AG20443 (cell line): ENCODE measurements around the gene TMEM269.

Source experiments
- DNase-seq: peaks from one replicate; pipeline ENCODE4 v3.0.0; 2012; ENCODE audit warnings: low spot score, mixed read lengths

TMEM269 gene

GRCh38 chr1:42822800-42823392 is 38.1 kb downstream of the TMEM269 start:
- DNase-seq, result peak; percentile 28

- no peak for DNase-seq
These were observed 39.8 kb downstream of the TMEM269 start for GRCh38 chr1:42824481-42825035.

GRCh38 chr1:42825036-42825851 is 40.5 kb downstream of the TMEM269 start:
- DNase-seq, result no peak

- no peak for DNase-seq
These were observed 45.8 kb downstream of the TMEM269 start for GRCh38 chr1:42830631-42831030.

GRCh38 chr1:42831273-42831672 is 46.5 kb downstream of the TMEM269 start:
- DNase-seq, result no peak

- DNase-seq, result no peak
These were observed 48.0 kb downstream of the TMEM269 start for GRCh38 chr1:42832641-42833240.

GRCh38 chr1:42833981-42834380 is 49.2 kb downstream of the TMEM269 start:
- no peak for DNase-seq

GRCh38 chr1:42834803-42835202 is 50.0 kb downstream of the TMEM269 start:
- no peak for DNase-seq

GRCh38 chr1:42835422-42835821 is 50.6 kb downstream of the TMEM269 start:
- DNase-seq, result no peak

GRCh38 chr1:42837709-42838108 is 52.9 kb downstream of the TMEM269 start:
- DNase-seq, result no peak

- no peak for DNase-seq
These were observed 53.8 kb downstream of the TMEM269 start for GRCh38 chr1:42838482-42839190.

- DNase-seq, result no peak
These were observed 56.2 kb downstream of the TMEM269 start for GRCh38 chr1:42841010-42841409.

- DNase-seq, result no peak
These were observed 56.8 kb downstream of the TMEM269 start for GRCh38 chr1:42841440-42842147.

GRCh38 chr1:42844592-42845140 is 59.9 kb downstream of the TMEM269 start:
- DNase-seq, result peak; percentile 32

GRCh38 chr1:42845193-42845592 is 60.4 kb downstream of the TMEM269 start:
- no peak for DNase-seq

GRCh38 chr1:42845866-42846256 is 61.1 kb downstream of the TMEM269 start:
- no peak for DNase-seq

- DNase-seq, result peak; percentile 99
These were observed 61.7 kb downstream of the TMEM269 start, which contains the start of gene ZNF691 for GRCh38 chr1:42846257-42847110. TSS of gene ZNF691 (plus strand) at chr1:42846613. CDS start at chr1:42849659, 3,046 bp downstream.

GRCh38 chr1:42847111-42847595 is 62.4 kb downstream of the TMEM269 start:
- no peak for DNase-seq

- DNase-seq, result no peak
These were observed 63.1 kb downstream of the TMEM269 start for GRCh38 chr1:42847721-42848460.
